Endothelial cell of umbilical vein (primary cell): ENCODE measurements around the gene ZNRF3. TPM values are rescaled to one million over a fixed set of nuclear protein-coding genes. Genes with fewer than 3 reads are reported as not detected.

Experiments
- BruUV-seq: library from RNA; stranded (reverse); fragments of 400-500 nt; replicated peaks from 2 replicates; lab custom pipeline; 2021; lab: Mats Ljungman, UMichigan
- CTCF ChIA-PET: fragments of 300-600, 350-600 bp; sonication (Branson Sonifier 250); formaldehyde crosslinking; loops from one replicate; lab custom pipeline; 2021; ENCODE audit warnings: antibody characterized with exemption, inconsistent platforms; lab: Charles Lee
- POLR2A ChIA-PET: fragments of 300-600, 350-600 bp; sonication (Branson Sonifier 250); formaldehyde crosslinking; loops from one replicate; lab custom pipeline; 2021; ENCODE audit warnings: antibody characterized with exemption, inconsistent platforms; lab: Charles Lee
- DNase-seq: peaks from one replicate; pipeline ENCODE4 v3.0.0-alpha.2; 2011; ENCODE audit warnings: low read depth, low spot score
- FAIRE-seq: peaks from 2 replicates; lab custom pipeline; 2011; peaks lifted over from hg19 to GRCh38; lab: Jason Lieb, UNC
- H2AFZ ChIP-seq: 2 replicates; pipeline ENCODE4 v1.6.0; 2012; ENCODE audit warnings: low read depth, low read length, control low read depth, inconsistent platforms
- H3K27ac ChIP-seq: 2 replicates; pipeline ENCODE4 v1.5.1; 2011; ENCODE audit warnings: low read depth, mild to moderate bottlenecking, control low read depth, low read length, moderate library complexity; ENCODE audit not compliant: insufficient read depth
- H3K27me3 ChIP-seq, 2 experiments: 2 replicates each; pipeline versions ENCODE4 v1.6.0 to v1.6.1; 2011; ENCODE audit warnings: low read length in 2 of 2, mixed read lengths in 1 of 2; ENCODE audit not compliant: control insufficient read depth in 2 of 2, insufficient read depth in 2 of 2
- H3K36me3 ChIP-seq, 2 experiments: 2 replicates in 1 of 2; 3 replicates in 1 of 2; pipeline ENCODE4 v1.5.1; 2011; ENCODE audit warnings: low read length in 2 of 2, mild to moderate bottlenecking in 1 of 2, moderate library complexity in 1 of 2; ENCODE audit not compliant: control insufficient read depth in 2 of 2, insufficient read depth in 2 of 2; ENCODE audit errors: extremely low read depth in 1 of 2
- H3K4me1 ChIP-seq: 3 replicates; pipeline ENCODE4 v1.5.1; 2011; ENCODE audit warnings: mild to moderate bottlenecking, low read length; ENCODE audit not compliant: control insufficient read depth, insufficient read depth; ENCODE audit errors: extremely low read depth
- H3K4me2 ChIP-seq: 2 replicates; pipeline ENCODE4 v1.6.1; 2011; ENCODE audit warnings: low read length, control low read depth, mixed read lengths; ENCODE audit not compliant: insufficient read depth
- H3K4me3 ChIP-seq, 3 experiments: fragments of 200-600 bp in 1 of 3; sonication (generic), shearing (Covaris generic) in 1 of 3; replicated peaks in 1 of 3; 2 replicates each; pipeline ENCODE4 v1.5.1; 2011 to 2016; ENCODE audit warnings: control low read depth in 3 of 3, low read length in 3 of 3, mild to moderate bottlenecking in 2 of 3, inconsistent platforms in 1 of 3, low read depth in 1 of 3, moderate library complexity in 1 of 3; ENCODE audit not compliant: insufficient read depth in 1 of 3
- H3K79me2 ChIP-seq: 2 replicates; pipeline ENCODE4 v1.6.0; 2012; ENCODE audit warnings: low read length, inconsistent platforms; ENCODE audit not compliant: control insufficient read depth, insufficient read depth
- H3K9ac ChIP-seq: replicated peaks from 2 replicates; pipeline ENCODE3; 2011; ENCODE audit warnings: low read length, control low read depth; ENCODE audit not compliant: insufficient read depth; ENCODE audit errors: extremely low read depth
- H3K9me1 ChIP-seq: replicated peaks from 3 replicates; pipeline ENCODE4 v1.6.0; 2011; ENCODE audit warnings: mild to moderate bottlenecking, low read length; ENCODE audit not compliant: control insufficient read depth, insufficient read depth; ENCODE audit errors: extremely low read depth
- H3K9me3 ChIP-seq: replicated peaks from 2 replicates; pipeline ENCODE4 v1.5.1; 2012; ENCODE audit warnings: low read length, inconsistent platforms; ENCODE audit not compliant: control insufficient read depth, insufficient read depth
- H4K20me1 ChIP-seq: replicated peaks from 2 replicates; pipeline ENCODE3; 2011; ENCODE audit warnings: mild to moderate bottlenecking, low read length; ENCODE audit not compliant: control insufficient read depth, insufficient read depth; ENCODE audit errors: extremely low read depth
- EZH2 ChIP-seq: IDR thresholded peaks from 2 replicates; pipeline ENCODE4 v1.6.1; 2012; ENCODE audit warnings: borderline replicate concordance, low read depth, mild to moderate bottlenecking, moderate library complexity, low read length, inconsistent platforms; ENCODE audit not compliant: severe bottlenecking
- FOS ChIP-seq: IDR thresholded peaks from 2 replicates; pipeline ENCODE4 v1.6.1; 2011; ENCODE audit warnings: mild to moderate bottlenecking, low read length, moderate library complexity, borderline replicate concordance; ENCODE audit not compliant: insufficient read depth
- GATA2 ChIP-seq: IDR thresholded peaks from 2 replicates; pipeline ENCODE4 v1.7.0; 2011; ENCODE audit warnings: low read depth, mild to moderate bottlenecking, moderate library complexity, mixed read lengths, low read length; ENCODE audit not compliant: insufficient read length, insufficient read depth
- JUN ChIP-seq: IDR thresholded peaks from 2 replicates; pipeline ENCODE4 v1.6.1; 2011; ENCODE audit warnings: borderline replicate concordance, low read depth; ENCODE audit not compliant: insufficient read length, insufficient read depth
- MYC ChIP-seq: IDR thresholded peaks from one replicate; pipeline ENCODE4 v1.6.1; 2011; ENCODE audit warnings: mild to moderate bottlenecking, low read depth, low read length
- POLR2A ChIP-seq: IDR thresholded peaks from 2 replicates; pipeline ENCODE4 v1.6.1; 2012; ENCODE audit warnings: low read depth, mild to moderate bottlenecking, control low read depth, low read length
- POLR2AphosphoS5 ChIP-seq: IDR thresholded peaks from 2 replicates; pipeline ENCODE4 v1.6.1; 2012; ENCODE audit warnings: low read depth, mild to moderate bottlenecking, control low read depth, low read length, moderate library complexity; ENCODE audit not compliant: insufficient read depth
- dilution Hi-C: fragments of 300-500 bp; cut with MboI; formaldehyde crosslinking; loops from one replicate; pipeline ENCODE4 v1.15.0; 2019; ENCODE audit warnings: low sequenced_read_pairs; ENCODE audit not compliant: extremely low pct_ligation_motif_present
- intact Hi-C: fragments of 100-400 bp; cut with micrococcal nuclease; formaldehyde crosslinking; loops from one replicate; pipeline ENCODE4 v1.10.0; 2022
- polyA plus RNA-seq, 4 experiments: library from polyadenylated mRNA; depleted of rRNA in 3 of 4; stranded (reverse) in 3 of 4; unstranded in 1 of 4; fragments of >200 nt; gene quantifications; 2 replicates each; pipeline versions ENCODE4 v1.2.1 to v1.2.3, GENCODE V29; 2011 to 2012; ENCODE audit warnings: missing spikeins in 1 of 4
- total RNA-seq: library from RNA; stranded (reverse); gene quantifications from 2 replicates; pipeline ENCODE4 v1.2.3, GENCODE V29; 2021
- TF ChIP-seq, protein P1 (sequence below): IDR thresholded peaks from 2 replicates; pipeline ENCODE4 v1.6.1; 2011; ENCODE audit not compliant: insufficient read depth, insufficient read length
- TF ChIP-seq, protein P2 (sequence below), 2 donors: IDR thresholded peaks; 1 replicate in 1 of 2; 2 replicates in 1 of 2; pipeline ENCODE4 v1.5.1; 2011; ENCODE audit warnings: low read length in 2 of 2, mild to moderate bottlenecking in 2 of 2, moderate library complexity in 2 of 2, control low read depth in 1 of 2, inconsistent platforms in 1 of 2, low read depth in 1 of 2; ENCODE audit not compliant: insufficient read depth in 1 of 2; ENCODE audit errors: extremely low read depth in 1 of 2

The ZNRF3 gene
- total and polyA plus RNA-seq, 2 donors (not counting 3 experiments of a cell fraction or from before 2014, with no cell fraction given) = 2.7 to 5.2 TPM

DNA sequence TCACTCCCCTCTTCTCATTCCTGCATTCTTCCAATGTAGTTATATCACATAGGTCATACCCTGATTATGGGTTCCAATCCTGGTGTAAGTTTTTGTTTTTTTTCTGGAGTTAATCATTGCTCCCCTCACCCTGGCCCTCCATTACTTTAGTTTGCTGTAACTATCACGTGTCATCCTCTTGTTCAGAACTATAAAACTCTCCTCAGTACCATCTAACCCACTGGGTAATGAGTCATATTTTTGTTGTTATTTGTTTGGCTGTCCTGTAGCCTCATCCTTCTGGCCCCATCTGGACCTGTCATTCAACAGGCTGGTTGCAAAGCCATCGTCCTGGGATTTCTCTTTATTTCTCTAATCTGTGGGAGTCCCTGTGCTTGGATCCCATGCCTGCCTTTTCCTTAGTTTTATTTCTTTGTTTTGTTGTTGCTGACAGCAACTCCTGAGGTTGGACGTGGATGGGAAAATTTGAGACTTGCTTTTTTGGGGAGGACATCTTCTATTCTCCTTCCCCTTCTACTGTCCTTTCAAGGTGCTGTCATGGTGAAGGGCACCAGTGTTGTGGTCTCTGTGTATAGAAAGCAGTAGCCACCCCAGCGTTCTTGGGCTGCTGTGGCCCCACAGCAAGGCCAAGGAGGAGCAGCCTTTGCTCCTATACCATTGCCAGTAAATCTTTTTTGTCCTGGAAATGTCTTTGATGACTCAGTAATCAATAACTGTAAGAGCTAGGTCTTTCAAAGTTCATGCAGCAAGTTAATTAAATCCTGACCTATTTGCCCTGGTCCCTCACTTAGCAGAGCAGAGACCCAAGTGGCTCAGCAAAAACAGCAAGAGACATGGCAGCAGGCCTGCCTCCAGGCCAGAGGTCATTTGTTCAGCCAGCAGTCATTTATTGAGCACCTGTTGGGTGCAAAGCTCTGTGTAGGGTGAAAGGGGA is 95.8 kb downstream of the ZNRF3 start:
- no peak overlapping the region for H3K27ac ChIP-seq
- dilution Hi-C loops = no loop called here
- H3K9ac ChIP-seq = no peak overlapping the region
- H3K4me3 ChIP-seq = no peak overlapping the region
- ChIA-PET CTCF (no interaction called here), POLR2A (no interaction called here)
- no peaks in the 10 kb centered on the region for H3K36me3 ChIP-seq
- intact Hi-C loops = no loop called here
- H2AFZ ChIP-seq = no peak overlapping the region
- H3K27me3 ChIP-seq = no peaks in the 10 kb centered on the region
- no peak overlapping the region for H3K4me2 ChIP-seq
- H3K4me1 ChIP-seq = peaks cover 27% of the 10 kb centered on the region
- H3K79me2 ChIP-seq = no peaks in the 10 kb centered on the region
- BruUV-seq = no TSS peak
- TF ChIP-seq POLR2A (no peak), EZH2 (no peak), FOS (no peak), MYC (no peak), POLR2AphosphoS5 (no peak), GATA2 (no peak), JUN (no peak)
- TF ChIP-seq, protein P1, sequence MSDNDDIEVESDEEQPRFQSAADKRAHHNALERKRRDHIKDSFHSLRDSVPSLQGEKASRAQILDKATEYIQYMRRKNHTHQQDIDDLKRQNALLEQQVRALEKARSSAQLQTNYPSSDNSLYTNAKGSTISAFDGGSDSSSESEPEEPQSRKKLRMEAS = no peak
- TF ChIP-seq, protein P2, sequence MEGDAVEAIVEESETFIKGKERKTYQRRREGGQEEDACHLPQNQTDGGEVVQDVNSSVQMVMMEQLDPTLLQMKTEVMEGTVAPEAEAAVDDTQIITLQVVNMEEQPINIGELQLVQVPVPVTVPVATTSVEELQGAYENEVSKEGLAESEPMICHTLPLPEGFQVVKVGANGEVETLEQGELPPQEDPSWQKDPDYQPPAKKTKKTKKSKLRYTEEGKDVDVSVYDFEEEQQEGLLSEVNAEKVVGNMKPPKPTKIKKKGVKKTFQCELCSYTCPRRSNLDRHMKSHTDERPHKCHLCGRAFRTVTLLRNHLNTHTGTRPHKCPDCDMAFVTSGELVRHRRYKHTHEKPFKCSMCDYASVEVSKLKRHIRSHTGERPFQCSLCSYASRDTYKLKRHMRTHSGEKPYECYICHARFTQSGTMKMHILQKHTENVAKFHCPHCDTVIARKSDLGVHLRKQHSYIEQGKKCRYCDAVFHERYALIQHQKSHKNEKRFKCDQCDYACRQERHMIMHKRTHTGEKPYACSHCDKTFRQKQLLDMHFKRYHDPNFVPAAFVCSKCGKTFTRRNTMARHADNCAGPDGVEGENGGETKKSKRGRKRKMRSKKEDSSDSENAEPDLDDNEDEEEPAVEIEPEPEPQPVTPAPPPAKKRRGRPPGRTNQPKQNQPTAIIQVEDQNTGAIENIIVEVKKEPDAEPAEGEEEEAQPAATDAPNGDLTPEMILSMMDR (IDR thresholded peaks at IDR 0.05; ENCODE audit: extremely low read depth in 1 of 2, insufficient read depth in 1 of 2, low read depth in 1 of 2, low read length in 2 of 2) = no peak
- H3K9me1 ChIP-seq = no peaks in the 10 kb centered on the region
- no peak for DNase-seq
- no peaks in the 10 kb centered on the region for H3K9me3 ChIP-seq
- FAIRE-seq = no peak
- H4K20me1 ChIP-seq = no peaks in the 10 kb centered on the region
